HG03095 (cell line): Measurements from ENCODE around the gene PSMD2.

ENCODE experiments used
- ATAC-seq: cut with Tn5 transposase; IDR thresholded peaks from one replicate; pipeline ENCODE4 v1.9.1; 2021; ENCODE audit warnings: moderate library complexity; ENCODE audit not compliant: unreplicated experiment

PSMD2 gene

DNA sequence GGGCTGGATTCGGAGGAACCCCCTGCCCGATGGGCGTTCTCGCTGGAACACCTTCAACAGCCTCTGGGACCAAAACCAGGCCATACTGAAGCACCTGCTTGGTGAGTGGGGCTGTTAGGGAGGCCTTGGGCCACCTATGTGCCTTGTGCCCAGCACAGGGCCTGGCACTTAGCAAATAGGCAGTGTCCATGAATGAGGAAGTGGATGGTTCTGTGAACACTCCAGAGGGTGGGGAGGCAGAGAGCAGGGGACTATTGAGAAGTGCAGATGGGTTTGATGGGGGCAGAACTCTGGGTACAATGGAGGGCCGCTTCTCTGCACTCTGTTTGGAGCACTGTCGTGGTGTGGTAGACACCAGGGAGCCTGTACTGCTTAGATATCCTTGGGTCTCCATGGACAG is 21.7 kb upstream of the PSMD2 start:
- no peak for ATAC-seq

DNA sequence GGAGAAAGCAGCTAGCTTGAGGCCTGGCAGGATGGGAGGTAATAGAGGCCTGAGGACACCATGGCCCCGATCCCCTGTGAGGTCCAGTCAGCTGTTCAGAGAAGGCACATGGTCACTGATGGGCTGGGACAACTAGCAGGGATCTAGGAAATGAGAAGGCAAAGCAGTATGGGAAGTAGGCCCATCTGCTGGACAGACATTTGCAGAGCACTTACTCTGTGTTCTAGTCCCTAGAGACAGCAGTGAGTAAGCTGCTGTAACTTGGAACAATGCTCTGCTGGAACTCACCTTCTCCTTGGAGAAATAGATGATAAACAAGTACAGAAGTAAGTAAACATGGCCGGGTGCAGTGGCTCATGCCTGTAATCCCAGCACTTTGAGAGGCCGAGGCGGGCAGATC is 16.1 kb upstream of the PSMD2 start:
- ATAC-seq, result no peak

DNA sequence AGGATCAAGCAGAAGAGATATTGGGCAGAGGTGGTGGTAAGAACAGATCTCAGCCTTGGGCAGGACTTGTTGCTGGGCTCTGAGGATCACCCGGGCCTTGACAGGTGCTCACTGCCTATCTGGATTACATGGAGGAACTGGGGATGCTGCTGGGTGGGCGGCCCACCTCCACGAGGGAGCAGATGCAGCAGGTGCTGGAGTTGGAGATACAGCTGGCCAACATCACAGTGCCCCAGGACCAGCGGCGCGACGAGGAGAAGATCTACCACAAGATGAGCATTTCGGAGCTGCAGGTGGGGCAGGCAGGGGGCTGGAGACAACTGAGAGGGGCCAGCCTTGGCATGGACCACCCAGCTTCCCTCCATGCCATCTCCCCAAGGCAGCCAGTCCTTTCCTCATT is 15.4 kb upstream of the PSMD2 start:
- no peak for ATAC-seq

DNA sequence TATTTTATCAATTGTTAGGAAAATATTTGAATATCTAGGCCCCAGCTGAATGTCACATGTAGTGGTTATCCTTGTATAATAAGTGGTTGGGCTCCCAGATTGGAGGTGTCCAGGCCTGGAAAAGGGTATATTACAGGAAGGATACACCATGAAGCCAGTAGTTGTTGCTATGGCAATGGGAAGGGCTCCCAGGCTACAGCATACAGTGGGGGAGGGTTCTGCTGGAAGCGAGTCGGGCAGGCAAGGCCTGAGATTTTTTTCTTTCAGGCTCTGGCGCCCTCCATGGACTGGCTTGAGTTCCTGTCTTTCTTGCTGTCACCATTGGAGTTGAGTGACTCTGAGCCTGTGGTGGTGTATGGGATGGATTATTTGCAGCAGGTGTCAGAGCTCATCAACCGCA is 14.3 kb upstream of the PSMD2 start:
- ATAC-seq, result no peak

DNA sequence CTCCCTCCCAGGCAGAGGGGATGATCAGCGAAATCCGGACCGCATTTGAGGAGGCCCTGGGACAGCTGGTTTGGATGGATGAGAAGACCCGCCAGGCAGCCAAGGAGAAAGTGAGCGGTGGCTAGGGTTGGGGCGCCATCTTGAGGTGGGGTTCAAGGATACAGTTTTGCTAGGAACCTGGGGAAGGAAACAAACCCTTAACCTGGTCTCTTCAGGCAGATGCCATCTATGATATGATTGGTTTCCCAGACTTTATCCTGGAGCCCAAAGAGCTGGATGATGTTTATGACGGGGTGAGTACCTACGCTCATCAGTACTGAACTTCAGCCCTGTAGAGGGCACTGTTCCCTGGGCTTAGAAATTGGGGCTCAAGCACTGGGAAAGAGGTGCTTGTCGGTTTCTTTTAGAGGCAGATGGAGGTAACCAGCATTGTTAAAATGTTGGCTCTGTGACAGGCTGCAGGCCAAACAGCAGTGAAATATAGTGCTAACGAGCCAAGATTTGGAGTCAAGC is 9.6 kb upstream of the PSMD2 start:
- no peak for ATAC-seq

DNA sequence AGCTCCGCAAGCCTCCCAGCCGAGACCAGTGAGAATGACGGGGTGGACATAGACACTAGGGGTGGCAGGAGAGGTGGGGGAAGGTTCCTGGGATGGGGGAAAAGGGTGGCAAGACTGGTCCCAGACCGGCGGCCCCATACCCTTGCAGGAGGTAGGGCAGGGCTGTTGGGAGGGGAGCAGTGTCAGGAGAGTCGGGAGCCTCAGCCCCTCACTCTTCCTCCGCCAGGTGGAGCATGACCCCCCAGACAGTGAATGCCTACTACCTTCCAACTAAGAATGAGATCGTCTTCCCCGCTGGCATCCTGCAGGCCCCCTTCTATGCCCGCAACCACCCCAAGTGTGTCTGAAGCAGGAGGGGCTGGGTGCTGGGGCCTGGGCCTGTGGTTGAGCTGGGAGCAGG is 8.7 kb upstream of the PSMD2 start:
- ATAC-seq, result no peak

DNA sequence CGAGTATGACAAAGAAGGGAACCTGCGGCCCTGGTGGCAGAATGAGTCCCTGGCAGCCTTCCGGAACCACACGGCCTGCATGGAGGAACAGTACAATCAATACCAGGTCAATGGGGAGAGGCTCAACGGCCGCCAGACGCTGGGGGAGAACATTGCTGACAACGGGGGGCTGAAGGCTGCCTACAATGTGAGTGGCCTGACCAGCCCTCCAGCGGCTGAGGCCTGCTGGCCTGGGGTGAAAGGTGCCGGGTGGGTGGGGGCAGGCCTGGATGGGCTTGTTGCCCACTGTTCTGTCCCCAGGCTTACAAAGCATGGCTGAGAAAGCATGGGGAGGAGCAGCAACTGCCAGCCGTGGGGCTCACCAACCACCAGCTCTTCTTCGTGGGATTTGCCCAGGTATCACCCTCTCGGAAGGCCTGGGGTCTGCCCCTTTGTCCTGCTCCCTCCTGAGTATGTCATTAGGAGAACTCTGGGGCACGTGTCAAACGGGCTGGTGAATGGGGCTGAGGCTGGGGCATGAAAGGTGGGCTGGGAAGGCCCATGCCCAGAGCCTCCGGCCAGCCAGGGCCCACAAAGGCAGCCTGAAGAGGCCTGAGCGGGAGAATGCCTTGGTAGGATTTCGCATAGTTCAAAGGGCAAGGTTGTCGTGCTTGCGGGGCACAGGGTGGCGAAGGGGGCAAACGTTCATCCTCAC is 7.8 kb upstream of the PSMD2 start:
- no peak for ATAC-seq

- no peak for ATAC-seq
These were observed 7.1 kb upstream of the PSMD2 start for GRCh38 chr3:184291738-184292445.

GRCh38 chr3:184295771-184296170 is 3.3 kb upstream of the PSMD2 start:
- no peak for ATAC-seq

DNA sequence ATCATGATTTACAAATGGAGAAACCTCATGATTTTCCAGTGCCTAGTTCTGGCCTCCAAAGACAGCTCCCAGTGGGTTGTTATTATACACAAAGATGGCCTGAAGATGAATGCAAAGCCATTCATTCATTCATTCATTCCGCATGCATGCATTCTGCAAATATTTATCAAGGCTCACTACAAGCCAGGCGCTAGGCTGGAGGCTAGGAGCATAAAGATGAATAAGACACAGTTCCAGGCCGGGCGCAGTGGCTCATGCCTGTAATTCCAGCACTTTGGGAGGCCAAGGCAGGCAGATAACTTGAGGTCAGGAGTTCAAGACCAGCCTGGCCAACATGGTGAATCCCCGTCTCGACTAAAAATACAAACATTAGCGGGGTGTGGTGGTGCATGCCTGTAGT is 2.4 kb upstream of the PSMD2 start:
- no peak for ATAC-seq

GRCh38 chr3:184299488-184300377 is 692 bp downstream of the PSMD2 start:
- ATAC-seq, result no peak

DNA sequence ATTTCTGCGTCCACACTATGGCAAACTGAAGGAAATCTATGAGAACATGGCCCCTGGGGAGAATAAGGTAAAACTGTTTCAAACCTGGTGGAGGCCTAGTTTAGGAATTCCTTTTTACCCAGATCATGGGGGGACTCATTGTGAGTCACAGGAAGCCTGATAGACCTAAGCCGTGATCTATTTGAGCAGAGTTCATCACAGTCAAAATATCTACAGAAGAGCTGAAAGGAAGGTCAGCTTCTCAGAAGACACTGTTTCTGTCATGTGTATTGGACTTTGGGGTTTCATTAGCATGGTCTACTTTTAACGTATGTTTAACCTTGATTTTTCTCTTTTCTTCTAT is 1.3 kb downstream of the PSMD2 start:
- ATAC-seq, result no peak

DNA sequence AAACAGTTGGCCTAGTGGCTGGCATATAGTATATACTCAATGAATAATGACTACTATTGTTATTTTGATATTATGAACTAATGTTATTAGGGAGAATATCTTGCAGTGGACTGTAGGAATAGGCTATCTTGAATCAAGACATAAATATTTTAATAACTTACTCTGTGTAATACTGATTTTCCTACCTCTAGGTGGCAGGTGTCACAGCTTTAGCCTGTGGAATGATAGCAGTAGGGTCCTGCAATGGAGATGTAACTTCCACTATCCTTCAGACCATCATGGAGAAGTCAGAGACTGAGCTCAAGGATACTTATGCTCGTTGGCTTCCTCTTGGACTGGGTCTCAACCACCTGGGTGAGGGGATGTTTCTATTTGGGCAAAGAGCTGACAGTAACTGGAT is 6.5 kb downstream of the PSMD2 start:
- ATAC-seq, result no peak

GRCh38 chr3:184306341-184306972 is 7.4 kb downstream of the PSMD2 start:
- ATAC-seq, result no peak

DNA sequence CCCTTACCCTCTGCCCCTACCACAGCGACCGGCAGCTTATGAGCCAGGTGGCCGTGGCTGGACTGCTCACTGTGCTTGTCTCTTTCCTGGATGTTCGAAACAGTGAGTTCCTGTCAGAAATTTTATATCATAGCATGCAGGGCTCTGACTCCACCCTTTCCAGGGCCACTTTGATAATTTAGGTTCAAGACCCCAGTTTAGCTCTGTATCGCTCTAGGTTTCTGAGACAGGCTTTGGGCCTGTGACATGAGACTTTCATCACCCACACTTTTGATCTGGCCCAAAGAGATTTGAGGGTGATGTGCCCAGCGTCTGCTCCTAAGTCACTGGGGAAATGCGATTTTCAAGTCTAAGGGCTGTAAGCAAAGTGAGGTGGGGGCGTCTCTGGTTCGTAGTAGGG is 8.9 kb downstream of the PSMD2 start:
- ATAC-seq, result no peak

DNA sequence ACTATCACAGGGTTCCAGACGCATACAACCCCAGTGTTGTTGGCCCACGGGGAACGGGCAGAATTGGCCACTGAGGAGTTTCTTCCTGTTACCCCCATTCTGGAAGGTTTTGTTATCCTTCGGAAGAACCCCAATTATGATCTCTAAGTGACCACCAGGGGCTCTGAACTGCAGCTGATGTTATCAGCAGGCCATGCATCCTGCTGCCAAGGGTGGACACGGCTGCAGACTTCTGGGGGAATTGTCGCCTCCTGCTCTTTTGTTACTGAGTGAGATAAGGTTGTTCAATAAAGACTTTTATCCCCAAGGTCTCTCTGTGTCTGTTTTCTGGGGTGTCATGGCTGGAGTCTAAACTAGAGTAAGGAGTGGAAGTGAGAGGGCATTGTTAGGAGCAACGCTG is 9.7 kb downstream of the PSMD2 start:
- no peak for ATAC-seq

DNA sequence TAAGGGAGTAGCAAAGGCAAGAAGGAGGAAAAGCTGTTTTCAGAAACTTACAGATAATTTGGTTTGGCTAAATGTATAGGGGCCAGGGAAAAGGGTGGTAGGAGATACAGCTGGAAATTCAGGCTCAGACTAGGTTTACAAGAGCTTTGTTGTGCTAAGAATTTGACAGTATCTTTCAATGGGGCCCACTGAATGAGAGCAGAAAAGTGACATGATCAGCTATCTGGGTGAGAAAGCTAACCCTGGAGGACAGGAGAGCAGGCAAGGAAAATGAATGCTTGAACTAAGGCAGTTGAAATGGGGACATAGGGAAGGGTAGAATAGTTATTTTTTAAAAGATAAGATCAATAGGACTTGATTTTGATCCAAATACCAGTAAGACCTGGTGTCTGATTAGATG is 12.6 kb downstream of the PSMD2 start:
- ATAC-seq, result no peak

- peak; percentile 83 for ATAC-seq
These were observed 15.3 kb downstream of the PSMD2 start, which contains the start of gene EIF4G1 for GRCh38 chr3:184314363-184314699. TSS of gene EIF4G1 (plus strand) at chr3:184314606. CDS start at chr3:184315797, 1,191 bp downstream.

- ATAC-seq, result peak; percentile 38
These were observed 15.9 kb downstream of the PSMD2 start for GRCh38 chr3:184314700-184315542.

- ATAC-seq, result peak; percentile 11
These were observed 16.5 kb downstream of the PSMD2 start for GRCh38 chr3:184315543-184315867.
